ENCODE data around the gene LTA.

The LTA gene

GRCh38 chr6:31543639-31544038, 28.4 kb upstream of the LTA start:
- DNase-seq = no peak

DNA sequence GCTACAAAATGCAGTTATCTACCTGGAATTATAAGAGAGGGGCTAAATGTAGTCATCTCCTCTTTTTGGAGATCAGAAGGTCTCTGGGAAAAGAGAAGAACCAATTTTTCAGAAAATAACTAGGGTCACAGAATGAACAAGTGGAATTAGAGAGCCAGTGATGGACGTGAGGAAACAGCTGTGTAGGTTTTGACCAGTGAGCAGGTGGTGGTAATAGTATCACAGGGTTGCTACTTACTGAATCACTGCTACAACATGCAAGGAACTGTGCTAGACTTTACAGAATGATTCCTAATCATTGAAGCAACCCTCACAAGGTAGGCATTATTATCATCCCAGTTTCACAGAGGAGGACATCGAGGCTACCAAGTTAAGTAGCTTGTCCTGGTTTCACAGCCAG, 27.4 kb upstream of the LTA start:
- DNase-seq = no peak

DNA sequence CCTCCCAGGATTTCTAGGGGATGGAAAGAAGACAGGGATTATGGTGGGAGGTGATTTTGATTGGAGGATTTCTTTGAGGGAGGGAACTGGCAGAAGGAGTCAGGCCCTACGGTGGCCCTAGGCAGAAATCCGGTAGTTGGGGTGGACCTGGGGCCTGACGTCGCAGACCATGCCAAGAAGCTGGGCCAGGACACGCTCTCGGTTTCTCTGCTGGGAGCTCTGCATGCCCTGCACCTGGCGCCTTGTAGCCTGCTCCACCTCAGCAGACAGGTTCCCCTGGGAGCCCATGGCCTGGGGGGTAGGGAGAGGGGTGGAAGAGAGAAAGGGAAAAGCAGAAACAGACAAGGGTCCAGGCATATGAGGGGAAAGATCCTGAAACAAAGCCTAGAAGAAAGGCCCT, 26.8 kb upstream of the LTA start:
- no peak for DNase-seq

- peak; percentile 88 for DNase-seq
Measured at GRCh38 chr6:31546339-31546957, 25.6 kb upstream of the LTA start, which contains the start of gene ATP6V1G2. Gene ATP6V1G2, minus strand, starts transcription at chr6:31546608. Its CDS starts 49 bp downstream, at chr6:31546559.

GRCh38 chr6:31546958-31547726, 24.9 kb upstream of the LTA start, which contains the start of gene NFKBIL1:
Gene NFKBIL1, plus strand, starts transcription at chr6:31547608. Its CDS starts 87 bp downstream, at chr6:31547695.
- peak; percentile 94 for DNase-seq

GRCh38 chr6:31547727-31548543, 24.2 kb upstream of the LTA start:
- no peak for DNase-seq

GRCh38 chr6:31548544-31548873, 23.6 kb upstream of the LTA start:
- no peak for DNase-seq

GRCh38 chr6:31551371-31551770, 20.7 kb upstream of the LTA start:
- peak; percentile 33 for DNase-seq

GRCh38 chr6:31556307-31556706, 15.8 kb upstream of the LTA start:
- no peak for DNase-seq

- no peak for DNase-seq
Measured at GRCh38 chr6:31557443-31558317, 14.4 kb upstream of the LTA start.

DNA sequence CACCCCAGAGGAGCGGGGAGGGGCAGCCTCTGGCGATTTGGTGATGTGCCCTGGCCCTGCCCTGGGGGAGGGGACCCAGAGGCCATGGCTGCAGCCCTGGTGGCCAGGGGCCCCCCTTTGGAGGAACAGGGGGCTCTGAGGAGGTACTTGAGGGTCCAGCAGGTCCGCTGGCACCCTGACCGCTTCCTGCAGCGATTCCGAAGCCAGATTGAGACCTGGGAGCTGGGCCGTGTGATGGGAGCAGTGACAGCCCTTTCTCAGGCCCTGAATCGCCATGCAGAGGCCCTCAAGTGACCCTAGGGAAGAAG, 13.8 kb upstream of the LTA start:
- DNase-seq = no peak

DNA sequence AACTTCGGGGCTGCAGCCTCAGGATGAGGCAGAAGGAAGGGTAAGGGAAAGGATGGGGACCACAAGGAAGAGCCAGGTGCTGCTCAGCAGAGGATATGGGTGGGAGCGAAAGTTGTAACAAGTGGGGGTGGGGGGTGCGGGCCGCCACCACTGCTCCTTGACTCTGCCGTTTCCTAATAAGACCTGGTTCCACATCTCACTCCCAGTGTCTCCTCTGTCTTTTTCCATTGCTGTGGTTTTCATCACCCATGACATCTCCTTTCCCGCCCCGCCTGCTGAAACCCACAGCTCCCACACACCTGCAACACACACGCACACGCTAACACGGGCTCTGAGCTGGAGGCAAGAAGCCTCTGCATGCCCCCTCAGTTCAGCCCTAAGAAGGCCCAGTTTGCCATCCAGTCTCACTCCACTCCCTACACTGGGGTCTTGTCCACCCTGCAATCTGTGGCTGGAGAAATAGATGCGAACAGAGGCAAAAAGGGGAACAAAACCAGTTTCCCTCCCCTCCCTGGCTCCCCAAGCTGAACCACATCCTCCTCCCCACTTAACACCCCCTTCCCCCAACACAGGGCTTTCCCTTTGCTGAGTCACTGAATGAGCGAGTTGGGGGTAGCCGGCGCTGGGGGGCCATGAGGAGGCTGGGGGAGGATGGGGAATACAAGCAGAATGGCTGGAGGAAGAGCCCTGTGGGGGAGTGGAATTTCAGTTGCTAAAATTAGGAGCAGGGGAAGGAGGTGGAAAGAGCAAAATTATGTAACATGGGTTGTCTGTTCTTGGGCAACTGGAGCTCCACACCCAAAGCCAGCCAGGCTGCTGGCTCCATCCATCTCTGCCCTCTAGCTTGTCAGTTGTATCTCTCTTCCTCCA, 13.2 kb upstream of the LTA start:
- DNase-seq = no peak

- DNase-seq = no peak
Measured at GRCh38 chr6:31559606-31559957, 12.5 kb upstream of the LTA start.

DNA sequence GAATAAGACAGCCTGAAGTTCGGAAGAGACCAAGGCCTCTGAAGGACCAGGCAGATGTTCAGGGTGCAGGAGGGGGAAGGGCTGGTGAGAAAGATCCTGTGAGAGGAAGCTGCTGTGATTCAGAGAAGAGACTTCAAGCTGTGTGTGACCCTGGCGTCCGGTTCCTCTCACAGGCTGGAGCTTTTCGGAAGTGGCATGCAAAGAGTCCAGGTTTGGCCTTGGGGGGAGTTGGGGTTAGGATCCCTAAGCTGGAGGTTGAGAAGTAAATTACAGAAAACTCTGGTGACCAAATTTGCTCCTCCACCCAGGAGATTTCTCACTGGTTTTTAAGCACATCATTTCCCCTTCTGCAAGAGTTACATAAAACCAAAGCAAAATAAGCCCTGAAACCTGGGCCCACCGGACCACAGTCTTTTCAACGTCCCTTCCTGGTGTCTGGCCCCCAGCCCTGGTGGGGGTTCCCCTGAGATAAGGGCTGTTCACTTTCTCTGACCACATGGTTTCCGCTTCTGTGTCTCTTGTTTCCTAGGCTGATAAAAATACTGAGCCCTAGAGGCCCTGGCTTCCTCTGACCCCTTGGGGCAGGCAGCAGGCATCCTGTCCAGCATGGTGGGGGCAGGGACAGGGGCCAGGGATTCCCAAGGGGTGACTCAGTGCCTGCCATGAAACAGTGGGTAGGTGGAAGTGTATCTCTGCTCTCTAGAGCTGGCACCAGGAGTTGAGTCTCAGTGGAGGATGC, 12.0 kb upstream of the LTA start:
- no peak for DNase-seq

DNA sequence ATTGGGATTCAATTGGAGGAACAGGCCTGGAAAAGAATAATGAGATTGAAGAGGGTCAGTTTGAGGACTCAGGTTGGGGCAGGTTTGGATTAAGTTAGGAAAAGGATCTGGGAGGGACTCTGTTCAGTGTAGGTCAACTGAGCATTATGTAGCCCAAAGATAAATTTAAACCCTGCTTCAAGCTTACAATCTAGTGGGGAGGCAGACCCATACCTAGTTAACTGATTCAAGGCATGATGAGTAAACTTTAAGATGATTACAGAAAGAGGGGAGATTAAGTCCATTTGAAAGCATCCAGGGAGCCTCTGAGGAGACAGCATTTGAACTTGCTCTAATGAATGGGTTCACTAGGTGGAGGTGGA, 11.4 kb upstream of the LTA start:
- no peak for DNase-seq

DNA sequence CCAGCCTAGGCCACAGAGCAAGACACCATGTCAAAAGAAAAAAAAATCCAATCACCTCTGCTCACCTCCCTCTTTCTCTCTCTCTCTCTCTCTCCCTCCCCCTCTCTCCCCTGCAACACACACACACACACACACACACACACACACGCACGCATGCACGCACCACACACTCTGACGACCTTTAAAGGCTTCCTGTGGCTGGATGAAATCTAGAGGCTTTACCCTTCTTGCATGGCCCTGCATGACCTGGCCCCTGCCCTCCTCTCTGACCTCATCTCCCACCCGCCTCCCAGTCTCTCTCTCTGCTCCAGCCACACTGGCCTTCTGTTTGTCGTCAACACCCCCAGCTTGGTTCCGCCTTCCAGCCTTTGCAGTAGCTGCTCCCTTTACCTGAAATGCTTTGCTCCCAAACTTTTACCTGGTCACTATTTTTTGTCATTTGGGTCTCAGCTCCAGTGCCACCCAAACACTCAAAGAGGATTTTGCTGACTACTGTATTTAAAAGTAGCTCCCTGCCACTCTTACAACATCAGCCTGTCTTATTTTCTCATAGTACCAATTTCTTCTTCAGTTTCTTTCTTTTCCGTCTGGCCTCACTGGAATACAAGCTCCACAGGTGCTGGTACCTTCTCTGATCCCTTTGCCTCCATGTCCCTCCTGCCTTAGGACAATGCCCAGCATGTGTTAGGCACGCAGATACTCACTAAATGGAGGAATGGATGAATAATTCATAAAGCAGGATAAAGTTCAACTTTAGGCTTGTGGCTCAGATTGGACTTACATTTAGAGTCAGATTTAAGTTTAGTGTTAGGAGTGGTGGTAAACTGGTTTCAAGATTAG, 4.3 kb upstream of the LTA start:
- peak; percentile 10 for DNase-seq

GRCh38 chr6:31568537-31568961, 3.5 kb upstream of the LTA start:
- peak; percentile 74 for DNase-seq

GRCh38 chr6:31569861-31570536, 2.1 kb upstream of the LTA start:
- DNase-seq = no peak

- no peak for DNase-seq
Measured at GRCh38 chr6:31573239-31574105, 1.4 kb downstream of the LTA start.

Measured in RPMI8226 (cell line).